ENCODE results near the gene BPIFB6. TPM values are rescaled to one million over a fixed set of nuclear protein-coding genes. Genes with fewer than 3 reads are reported as not detected.

BPIFB6 gene
- total and polyA plus RNA-seq, 2 of the 4 experiments (the other 2 are of a cell fraction) = not detected

GRCh38 chr20:33014336-33015113 lies 16.9 kb upstream of the BPIFB6 start:
- Histone ChIP-seq H2AFZ (replicated peaks; ENCODE audit: low read length, poor library complexity) (no peak overlapping the region), H3K27me3 (ENCODE audit: control insufficient read depth, insufficient read depth, low read length) (peaks cover 14% of the 10 kb centered on the region), H2AK9ac (replicated peaks; ENCODE audit: low read depth, low read length, poor library complexity) (no peak overlapping the region), H2BK5ac (ENCODE audit: low read depth, low read length, poor library complexity, severe bottlenecking) (no peak overlapping the region), H2BK120ac (ENCODE audit: low read depth, low read length) (no peak overlapping the region), H2BK20ac (ENCODE audit: low read depth, low read length) (no peak overlapping the region), H3K9me1 (ENCODE audit: insufficient read depth, low read length) (no peaks in the 10 kb centered on the region), H3K36me3 (ENCODE audit: control insufficient read depth, insufficient read depth, low read length) (no peaks in the 10 kb centered on the region), H4K8ac (ENCODE audit: low read depth in 2 of 2, low read length in 2 of 2) (no peak overlapping the region), H3K23ac (ENCODE audit: low read depth, low read length) (no peak overlapping the region), H4K20me1 (ENCODE audit: insufficient read depth, low read length) (no peaks in the 10 kb centered on the region), H3K4me3 (ENCODE audit: insufficient read depth, low read depth, low read length) (no peak overlapping the region), H3K14ac (replicated peaks; ENCODE audit: low read depth, low read length) (no peak overlapping the region), H3K18ac (ENCODE audit: low read depth, low read length) (no peak overlapping the region), H3K56ac (ENCODE audit: extremely low read depth, insufficient read depth, low read length) (no peak overlapping the region), H2BK15ac (ENCODE audit: low read depth, low read length) (no peak overlapping the region), H3K9ac (ENCODE audit: low read depth, low read length) (no peak overlapping the region), H4K5ac (ENCODE audit: low read depth, low read length) (no peak overlapping the region), H3K4me1 (ENCODE audit: control insufficient read depth, insufficient read depth, low read length) (no peaks in the 10 kb centered on the region), H3K4me2 (ENCODE audit: low read depth, low read length) (no peak overlapping the region), H2AK5ac (ENCODE audit: low read depth, low read length) (no peak overlapping the region), H3K27ac (ENCODE audit: insufficient read depth, low read length) (no peak overlapping the region), H3K79me1 (ENCODE audit: low read depth in 1 of 2, low read length in 2 of 2) (no peaks in the 10 kb centered on the region), H3K9me3 (ENCODE audit: control insufficient read depth, insufficient read depth, low read length) (no peaks in the 10 kb centered on the region), H3K4ac (ENCODE audit: low read depth, low read length) (no peak overlapping the region), H4K91ac (ENCODE audit: insufficient read depth, low read depth, low read length) (no peak overlapping the region)
- ATAC-seq (ENCODE audit: low read depth) = no peak
- no CpG with 5 or more reads among the region's 16 CpGs for WGBS, 2 experiments (ENCODE audit: extremely low coverage in 2 of 2, insufficient read length in 1 of 2)
- no peak for DNase-seq
- dilution Hi-C loops (cut with HindIII; ENCODE audit: low sequenced_read_pairs, unreplicated experiment) = no loop called here
- ChIA-PET POLR2A (ENCODE audit: unreplicated experiment) (no interaction called here), CTCF (no interaction called here)
- TF ChIP-seq CEBPB (IDR thresholded peaks at IDR 0.05; ENCODE audit: low read depth, low read length) (no peak), RAD21 (IDR thresholded peaks at IDR 0.05; ENCODE audit: low read length) (no peak), RCOR1 (IDR thresholded peaks at IDR 0.05; ENCODE audit: insufficient replicate concordance, low read length) (no peak), MAFK (IDR thresholded peaks at IDR 0.05; ENCODE audit: low read depth, low read length) (no peak), NFE2L2 (IDR thresholded peaks at IDR 0.05; ENCODE audit: low read depth, low read length) (no peak), BHLHE40 (IDR thresholded peaks at IDR 0.05; ENCODE audit: low read depth, low read length) (no peak), POLR2A (IDR thresholded peaks at IDR 0.05; ENCODE audit: low read depth, low read length) (no peak), MAZ (IDR thresholded peaks at IDR 0.05; ENCODE audit: borderline replicate concordance, low read depth, low read length) (no peak), ELK1 (IDR thresholded peaks at IDR 0.05; ENCODE audit: borderline replicate concordance, low read depth, low read length) (no peak), FOS (IDR thresholded peaks at IDR 0.05; ENCODE audit: low read depth, low read length) (no peak), CTCF (conservative IDR thresholded peaks at IDR 0.05; ENCODE audit: low read depth, low read length) (no peak), MXI1 (IDR thresholded peaks at IDR 0.05; ENCODE audit: borderline replicate concordance, low read depth, low read length) (no peak), SMC3 (IDR thresholded peaks at IDR 0.05; ENCODE audit: low read depth, low read length) (no peak), RFX5 (IDR thresholded peaks at IDR 0.05; ENCODE audit: low read depth, low read length) (no peak)
- TF ChIP-seq, protein P1, sequence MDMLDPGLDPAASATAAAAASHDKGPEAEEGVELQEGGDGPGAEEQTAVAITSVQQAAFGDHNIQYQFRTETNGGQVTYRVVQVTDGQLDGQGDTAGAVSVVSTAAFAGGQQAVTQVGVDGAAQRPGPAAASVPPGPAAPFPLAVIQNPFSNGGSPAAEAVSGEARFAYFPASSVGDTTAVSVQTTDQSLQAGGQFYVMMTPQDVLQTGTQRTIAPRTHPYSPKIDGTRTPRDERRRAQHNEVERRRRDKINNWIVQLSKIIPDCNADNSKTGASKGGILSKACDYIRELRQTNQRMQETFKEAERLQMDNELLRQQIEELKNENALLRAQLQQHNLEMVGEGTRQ (IDR thresholded peaks at IDR 0.05; ENCODE audit: low read depth, low read length) = no peak
- in situ Hi-C loops (cut with MboI; ENCODE audit: low sequenced_read_pairs) = no loop called here
- no TSS peak for BruUV-seq (replicated peaks)
- intact Hi-C loops (cut with micrococcal nuclease) = no loop called here

Data from IMR-90 (cell line).